Sigmoid colon (tissue), 4 donors: ENCODE results near the gene GTSE1.

Experiments used
- CTCF ChIP-seq, 4 experiments: fragments of 450-650 bp in 3 of 4; fragments of 200-600 bp in 1 of 4; IDR thresholded peaks; one replicate each; pipeline ENCODE4 v1.5.1; 2016 to 2019; ENCODE audit warnings: antibody characterized with exemption in 4 of 4, mild to moderate bottlenecking in 3 of 4, moderate library complexity in 2 of 4
- POLR2A ChIP-seq, 2 donors: fragments of 450-650 bp; IDR thresholded peaks; one replicate each; pipeline ENCODE4 v1.6.1; 2016; ENCODE audit warnings: antibody characterized with exemption in 2 of 2, mild to moderate bottlenecking in 2 of 2, moderate library complexity in 2 of 2
- POLR2AphosphoS5 ChIP-seq, 4 donors: sonication (generic); formaldehyde crosslinking; IDR thresholded peaks; one replicate each; pipeline ENCODE4 v1.6.1; 2017; ENCODE audit warnings: antibody characterized with exemption in 4 of 4

- TF ChIP-seq CTCF (IDR thresholded peaks at IDR 0.05) (no peak), POLR2AphosphoS5 (IDR thresholded peaks at IDR 0.05) (no peak), POLR2A (IDR thresholded peaks at IDR 0.05) (no peak)
These were observed 29.5 kb downstream of the GTSE1 start for GRCh38 chr22:46326066-46326680.
